HG02571 (cell line): Measurements from ENCODE around the gene NOD2.

Experiments used
- ATAC-seq: cut with Tn5 transposase; IDR thresholded peaks from one replicate; pipeline ENCODE4 v1.9.1; 2021; ENCODE audit warnings: mild to moderate bottlenecking, moderate library complexity; ENCODE audit not compliant: unreplicated experiment

Gene NOD2

DNA sequence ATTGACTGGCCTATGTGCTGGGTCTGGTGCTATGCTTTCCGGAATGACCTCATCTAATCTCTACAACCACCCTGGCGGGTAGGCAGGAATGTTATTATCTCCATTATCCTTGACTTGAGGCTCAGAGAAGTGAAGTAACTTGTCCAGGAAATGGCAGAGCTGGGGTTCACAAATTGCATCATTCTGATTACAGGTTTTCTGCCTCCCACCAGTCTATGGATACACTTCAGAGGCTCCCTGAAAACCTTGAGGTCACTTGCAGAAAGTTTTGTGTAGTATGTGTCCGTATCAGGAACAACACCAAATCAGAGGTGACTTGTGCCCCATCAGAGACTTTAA, 19.1 kb downstream of the NOD2 start:
- ATAC-seq: no peak

DNA sequence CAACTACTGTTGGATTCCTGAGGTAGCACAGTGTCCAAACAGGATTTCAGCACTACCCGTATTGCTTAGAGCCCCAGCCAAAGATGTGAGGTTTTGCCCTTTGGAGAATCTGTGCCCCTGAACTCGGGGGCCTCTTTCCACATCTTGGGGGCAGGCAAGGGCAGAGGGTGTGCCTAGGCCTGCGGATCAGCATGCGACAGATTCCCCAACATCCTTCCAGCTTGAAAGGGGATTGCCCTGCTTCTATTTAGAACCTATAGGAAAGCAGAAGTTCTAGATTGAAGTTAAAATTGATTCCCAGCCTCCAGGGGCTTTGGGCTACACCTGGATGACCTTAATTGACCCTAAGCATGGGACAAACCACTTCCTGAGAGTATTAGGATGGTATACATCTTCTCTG, 19.6 kb downstream of the NOD2 start:
- ATAC-seq: no peak

DNA sequence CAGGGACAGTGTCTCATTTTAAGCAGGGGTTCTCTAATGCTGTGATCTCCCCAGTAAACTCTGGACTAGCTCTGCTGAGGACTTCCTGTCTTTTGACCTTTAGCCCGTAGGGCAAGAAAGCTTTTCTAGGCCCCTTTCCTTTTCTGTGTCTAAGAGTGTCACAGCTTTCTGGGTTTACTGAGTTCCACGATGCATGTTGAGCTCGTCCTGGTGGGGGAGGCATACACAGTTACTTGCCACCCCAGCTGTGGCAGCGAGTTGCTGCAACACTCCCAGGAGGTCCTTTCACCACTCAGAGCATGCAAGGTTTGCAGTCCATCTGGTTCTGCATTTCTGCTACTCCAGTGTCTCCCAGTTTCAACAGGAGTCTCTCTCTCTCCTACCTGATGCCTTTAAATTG, 23.7 kb downstream of the NOD2 start:
- no peak for ATAC-seq

DNA sequence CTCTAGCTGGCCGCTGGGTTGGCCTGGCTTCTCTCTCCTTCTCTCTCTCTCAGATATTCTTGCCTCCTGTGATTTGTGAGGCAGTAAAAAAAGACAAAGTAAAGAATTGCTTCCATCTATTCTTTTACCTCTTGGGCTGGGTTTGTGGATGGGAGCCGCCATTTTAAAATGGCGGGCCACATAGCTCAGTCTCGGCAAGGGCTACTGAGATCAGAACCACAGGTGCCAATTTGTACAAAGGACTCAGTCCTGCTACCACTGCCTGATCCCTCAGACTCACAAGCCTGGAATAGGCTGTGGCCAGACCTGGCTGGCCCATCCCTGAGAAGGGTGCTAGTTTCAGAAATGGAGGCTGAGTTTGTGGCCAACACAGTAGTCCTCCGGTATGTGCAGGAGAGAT, 24.1 kb downstream of the NOD2 start:
- no peak for ATAC-seq

DNA sequence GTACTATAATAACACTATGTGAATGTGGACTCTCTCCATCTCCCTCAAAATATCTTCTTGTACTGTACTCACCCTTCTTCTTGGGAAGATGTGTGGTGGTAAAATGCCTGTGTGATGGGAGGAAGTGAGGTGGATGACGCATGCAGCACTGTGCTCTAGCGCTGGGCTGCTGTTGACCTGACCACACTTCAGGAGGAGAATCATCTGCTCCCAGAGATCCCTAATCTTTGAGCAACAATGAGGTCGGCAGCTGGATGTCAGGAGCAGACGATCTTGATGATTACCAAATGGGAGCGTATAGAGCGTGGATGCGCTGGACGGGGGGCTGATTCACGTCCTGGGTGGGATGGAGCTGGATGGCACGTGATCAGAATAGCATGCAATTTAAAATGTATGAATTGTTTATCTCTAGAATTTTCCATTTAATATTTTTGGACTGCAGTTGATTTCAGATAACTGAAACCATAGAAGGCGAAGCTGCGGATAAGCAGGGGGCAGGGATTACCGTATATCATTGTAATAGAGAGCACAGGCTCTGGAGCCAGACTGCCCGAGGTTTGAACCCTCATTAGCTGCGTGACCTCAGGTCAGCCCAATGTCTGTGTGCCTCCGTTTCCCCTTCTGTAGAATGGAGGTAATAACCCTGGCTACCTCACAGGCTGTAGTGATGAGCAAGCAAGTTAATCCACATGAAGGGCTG, 24.8 kb downstream of the NOD2 start:
- ATAC-seq: no peak

DNA sequence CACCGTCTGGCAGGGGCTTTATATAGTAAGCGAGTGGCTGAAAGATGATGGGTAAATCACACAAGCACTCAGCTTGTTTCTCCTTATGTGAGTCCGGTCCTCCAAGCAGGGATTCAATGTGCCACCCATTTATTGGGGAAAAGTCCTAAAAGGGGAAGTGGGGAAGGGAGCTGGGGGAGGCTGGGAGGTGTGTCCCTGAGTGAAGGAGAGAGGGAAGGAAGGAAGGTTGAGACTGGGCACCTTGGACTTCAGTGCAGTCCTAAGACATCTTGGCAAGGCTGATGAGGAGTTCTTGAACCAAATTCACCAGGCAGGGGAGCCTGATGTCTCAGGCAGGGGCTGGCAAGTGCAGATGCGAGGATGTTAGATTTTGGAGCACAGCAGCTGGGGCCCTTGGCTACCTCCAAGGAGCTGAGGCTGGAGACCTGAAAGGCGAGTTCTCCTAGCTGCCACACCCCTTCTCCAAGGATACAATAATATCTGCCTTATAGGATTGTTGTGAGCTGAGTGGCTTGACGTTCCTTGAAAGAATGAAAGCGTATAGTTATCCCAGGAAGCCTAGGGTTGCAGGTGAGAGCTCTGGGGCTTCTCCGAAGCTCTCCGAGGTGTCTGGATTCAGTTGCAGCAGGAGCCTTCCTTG, 25.5 kb downstream of the NOD2 start:
- no peak for ATAC-seq

DNA sequence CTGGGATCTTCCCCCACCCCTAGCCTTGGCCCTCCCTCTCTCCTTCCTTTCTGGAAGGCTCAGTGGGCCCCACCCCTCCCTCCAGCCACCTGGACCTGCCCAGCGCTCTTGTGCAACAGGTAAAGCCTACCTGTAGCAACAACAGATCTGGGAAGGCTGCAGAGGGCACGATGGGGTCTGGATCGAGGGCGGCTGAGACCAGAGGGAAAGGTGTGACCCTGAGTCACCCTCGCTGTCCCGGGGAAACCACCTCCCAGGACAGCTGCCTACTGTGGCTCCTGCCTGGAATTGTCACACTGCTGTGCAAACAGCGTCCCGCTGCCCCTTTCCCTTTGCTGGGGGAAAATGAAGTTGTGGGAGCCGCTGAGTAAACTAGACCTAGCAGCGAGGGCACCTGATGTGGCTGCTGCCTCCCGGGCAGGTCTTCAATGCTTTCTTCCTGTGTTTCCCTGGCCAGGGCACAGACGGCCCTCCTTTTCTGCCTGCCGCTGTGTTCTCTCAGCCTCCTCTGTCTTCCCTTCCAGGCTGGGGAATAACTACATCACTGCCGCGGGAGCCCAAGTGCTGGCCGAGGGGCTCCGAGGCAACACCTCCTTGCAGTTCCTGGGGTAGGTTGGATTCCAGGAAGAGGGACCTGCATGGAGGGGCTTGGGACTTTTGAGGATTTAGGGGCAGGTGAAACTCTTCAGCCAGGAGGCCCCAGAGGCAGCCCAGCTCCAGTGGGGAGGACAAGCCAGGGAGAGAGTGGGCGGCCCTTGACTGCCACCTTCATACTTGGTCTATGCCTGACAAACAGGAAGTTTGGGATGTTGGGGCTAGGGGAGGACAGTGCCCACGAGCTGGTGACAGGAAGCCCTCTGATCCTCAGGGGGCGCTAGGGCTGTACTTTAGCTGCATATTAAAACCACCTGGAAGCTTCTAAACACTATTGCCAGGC, 26.3 kb downstream of the NOD2 start:
- no peak for ATAC-seq

DNA sequence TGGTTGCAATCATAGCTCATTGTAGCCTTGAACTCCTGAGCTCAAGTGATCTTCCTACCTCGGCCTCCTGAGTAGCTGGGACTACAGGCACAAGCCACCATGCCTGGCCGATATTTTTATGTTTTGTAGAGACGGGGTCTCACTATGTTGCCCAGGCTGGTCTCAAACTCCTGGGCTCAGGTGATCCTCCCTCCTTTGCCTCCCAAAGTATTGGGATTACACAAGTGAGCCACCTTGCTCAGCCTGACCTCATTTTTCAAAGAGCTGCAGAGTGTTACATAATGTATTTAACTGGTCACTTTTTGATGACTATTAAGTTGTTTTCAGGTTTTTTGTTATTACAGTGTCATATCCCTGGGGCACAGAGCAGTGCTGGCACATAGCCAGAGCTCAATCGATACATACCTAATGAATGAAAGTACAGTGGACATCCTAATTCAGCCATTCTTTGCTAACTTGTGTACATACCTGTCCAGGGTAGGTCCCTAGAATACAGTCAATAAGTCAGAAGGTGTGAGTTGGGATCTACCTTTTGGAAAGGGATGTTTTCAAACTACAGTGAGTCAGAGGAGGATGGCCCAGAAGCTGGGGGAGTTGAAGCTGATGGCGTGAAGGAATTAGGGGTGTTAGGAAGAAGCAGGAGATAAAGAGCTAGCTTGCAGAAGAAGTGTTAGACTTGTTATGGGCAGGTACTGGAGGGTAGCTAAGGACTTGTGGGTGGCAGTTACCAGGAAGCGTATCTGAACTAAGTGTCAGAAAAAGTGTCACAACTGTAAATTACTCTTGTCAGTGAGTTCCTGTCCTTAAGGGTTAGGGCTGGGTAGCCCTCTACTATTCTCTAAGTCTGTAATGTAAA, 28.4 kb downstream of the NOD2 start:
- ATAC-seq: no peak

DNA sequence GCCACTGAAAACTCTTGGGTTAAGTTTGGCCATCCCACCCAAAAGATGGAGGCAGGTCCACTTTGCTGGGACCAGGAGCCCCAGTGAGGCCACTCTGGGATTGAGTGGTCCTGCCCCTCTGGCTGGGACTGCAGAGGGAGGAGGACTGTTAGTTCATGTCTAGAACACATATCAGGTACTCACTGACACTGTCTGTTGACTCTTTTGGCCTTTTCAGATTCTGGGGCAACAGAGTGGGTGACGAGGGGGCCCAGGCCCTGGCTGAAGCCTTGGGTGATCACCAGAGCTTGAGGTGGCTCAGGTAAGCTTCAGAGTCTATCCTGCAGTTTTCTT, 29.0 kb downstream of the NOD2 start:
- no peak for ATAC-seq

DNA sequence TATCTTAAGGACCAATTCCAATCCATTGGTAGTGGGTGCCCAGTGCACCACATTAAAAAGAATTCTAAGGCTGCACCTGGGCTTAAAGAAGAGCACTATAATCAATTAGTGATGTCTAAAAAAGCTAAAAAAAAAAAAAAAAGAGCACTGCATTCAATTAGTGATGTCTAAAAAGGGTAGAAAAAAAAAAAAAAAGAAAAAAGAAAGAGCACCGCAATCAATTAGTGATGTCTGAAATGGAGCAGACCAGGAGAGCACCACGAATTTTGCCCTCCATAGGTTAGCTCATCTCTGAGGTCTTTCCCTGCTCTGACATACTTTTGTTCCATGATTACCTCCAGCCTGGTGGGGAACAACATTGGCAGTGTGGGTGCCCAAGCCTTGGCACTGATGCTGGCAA, 29.6 kb downstream of the NOD2 start:
- ATAC-seq: no peak

DNA sequence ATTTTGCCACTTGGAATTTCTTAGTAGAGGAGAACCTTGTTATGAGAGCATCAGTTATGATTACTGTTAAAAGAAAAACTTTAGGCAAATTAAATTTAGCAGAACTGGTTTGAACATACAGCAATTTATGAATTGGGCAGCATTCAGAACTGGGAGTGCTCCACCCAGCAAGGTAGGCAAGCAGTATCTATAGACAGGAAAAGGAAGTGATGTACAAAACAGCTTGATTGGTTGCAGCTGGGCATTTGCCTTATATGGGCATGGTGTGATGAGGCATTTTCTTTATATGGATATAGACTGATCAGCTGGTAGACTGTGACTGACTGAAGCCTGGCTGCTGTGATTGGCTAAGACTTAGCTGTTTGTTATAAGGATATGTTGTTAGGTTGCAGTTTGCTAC, 30.9 kb downstream of the NOD2 start:
- ATAC-seq: no peak

DNA sequence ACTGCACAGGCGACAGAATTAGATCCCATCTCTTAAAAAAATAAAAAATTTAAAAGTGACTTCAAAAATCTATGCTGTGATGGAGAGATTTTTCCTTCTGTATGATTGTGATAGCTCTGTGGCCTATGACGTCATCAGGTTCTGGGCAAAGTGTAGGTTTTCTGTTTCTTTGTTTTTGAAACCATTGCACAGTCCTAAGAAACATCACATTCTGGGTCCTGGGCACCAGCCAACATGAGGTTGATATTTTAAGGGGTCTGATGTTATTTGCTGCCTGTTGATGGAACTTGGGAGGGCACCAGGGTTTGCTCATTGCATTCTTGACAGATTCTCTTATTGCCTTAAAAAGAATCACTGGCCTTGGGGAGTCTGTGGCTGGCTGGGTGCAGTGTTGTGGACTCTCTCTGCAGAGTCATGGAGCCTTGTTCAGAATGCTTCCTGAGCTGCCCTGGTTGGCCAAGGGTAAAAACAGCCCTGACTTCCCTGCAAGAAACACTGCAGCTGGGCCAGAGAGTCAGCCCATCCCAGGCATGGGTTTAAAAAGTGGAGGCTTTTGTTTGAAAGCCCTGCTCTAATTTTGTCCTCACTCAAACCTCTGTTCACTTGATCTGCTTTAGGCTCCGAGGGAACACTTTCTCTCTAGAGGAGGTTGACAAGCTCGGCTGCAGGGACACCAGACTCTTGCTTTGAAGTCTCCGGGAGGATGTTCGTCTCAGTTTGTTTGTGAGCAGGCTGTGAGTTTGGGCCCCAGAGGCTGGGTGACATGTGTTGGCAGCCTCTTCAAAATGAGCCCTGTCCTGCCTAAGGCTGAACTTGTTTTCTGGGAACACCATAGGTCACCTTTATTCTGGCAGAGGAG, 38.0 kb downstream of the NOD2 start:
- ATAC-seq: no peak

DNA sequence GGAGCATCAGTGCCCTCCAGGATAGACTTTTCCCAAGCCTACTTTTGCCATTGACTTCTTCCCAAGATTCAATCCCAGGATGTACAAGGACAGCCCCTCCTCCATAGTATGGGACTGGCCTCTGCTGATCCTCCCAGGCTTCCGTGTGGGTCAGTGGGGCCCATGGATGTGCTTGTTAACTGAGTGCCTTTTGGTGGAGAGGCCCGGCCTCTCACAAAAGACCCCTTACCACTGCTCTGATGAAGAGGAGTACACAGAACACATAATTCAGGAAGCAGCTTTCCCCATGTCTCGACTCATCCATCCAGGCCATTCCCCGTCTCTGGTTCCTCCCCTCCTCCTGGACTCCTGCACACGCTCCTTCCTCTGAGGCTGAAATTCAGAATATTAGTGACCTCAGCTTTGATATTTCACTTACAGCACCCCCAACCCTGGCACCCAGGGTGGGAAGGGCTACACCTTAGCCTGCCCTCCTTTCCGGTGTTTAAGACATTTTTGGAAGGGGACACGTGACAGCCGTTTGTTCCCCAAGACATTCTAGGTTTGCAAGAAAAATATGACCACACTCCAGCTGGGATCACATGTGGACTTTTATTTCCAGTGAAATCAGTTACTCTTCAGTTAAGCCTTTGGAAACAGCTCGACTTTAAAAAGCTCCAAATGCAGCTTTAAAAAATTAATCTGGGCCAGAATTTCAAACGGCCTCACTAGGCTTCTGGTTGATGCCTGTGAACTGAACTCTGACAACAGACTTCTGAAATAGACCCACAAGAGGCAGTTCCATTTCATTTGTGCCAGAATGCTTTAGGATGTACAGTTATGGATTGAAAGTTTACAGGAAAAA, 38.8 kb downstream of the NOD2 start:
- ATAC-seq: no peak

DNA sequence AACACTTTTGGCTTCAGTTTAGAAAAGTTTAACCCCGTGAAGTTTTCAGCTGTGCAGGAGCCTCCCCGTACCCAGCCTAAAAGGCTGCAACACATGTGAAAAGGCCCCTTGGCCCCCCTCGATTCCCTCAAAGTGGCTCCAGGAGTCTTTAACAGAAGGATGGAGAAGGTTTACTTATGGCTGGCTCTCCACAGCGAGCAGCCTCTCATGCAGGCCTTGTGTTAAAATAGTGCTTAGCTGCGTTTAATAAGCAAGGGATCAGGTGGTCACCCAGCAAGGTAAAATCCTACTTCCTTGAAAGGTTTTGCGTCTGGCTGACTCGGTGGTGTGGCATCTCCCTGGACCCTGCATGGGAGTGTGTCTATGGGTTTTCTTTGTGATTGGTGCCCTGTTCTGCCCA, 40.1 kb downstream of the NOD2 start:
- ATAC-seq: no peak

DNA sequence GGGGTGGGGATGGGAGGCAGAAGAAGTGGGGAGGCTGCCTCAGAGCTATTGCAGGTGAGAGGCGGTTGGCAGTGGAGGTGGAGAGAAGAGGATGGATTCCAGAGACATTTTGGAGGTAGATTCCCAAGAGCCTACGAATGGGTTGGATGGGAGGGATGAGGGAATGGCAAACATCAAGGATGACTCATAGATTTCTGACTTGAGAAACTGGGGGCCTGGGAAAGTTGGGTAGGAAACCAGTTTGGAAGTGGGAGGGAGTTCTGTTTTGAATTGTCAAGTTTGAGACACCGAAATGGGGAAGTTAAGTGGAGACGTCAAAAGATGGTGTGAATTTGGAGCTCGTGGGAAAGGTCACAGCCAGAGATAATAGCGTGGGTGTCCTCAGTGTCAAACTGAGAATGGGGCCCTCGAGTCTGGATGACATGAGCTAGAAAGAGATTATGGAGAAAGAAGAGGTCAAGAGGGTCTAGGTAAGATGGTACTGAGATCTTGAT, 42.3 kb downstream of the NOD2 start:
- ATAC-seq: no peak

DNA sequence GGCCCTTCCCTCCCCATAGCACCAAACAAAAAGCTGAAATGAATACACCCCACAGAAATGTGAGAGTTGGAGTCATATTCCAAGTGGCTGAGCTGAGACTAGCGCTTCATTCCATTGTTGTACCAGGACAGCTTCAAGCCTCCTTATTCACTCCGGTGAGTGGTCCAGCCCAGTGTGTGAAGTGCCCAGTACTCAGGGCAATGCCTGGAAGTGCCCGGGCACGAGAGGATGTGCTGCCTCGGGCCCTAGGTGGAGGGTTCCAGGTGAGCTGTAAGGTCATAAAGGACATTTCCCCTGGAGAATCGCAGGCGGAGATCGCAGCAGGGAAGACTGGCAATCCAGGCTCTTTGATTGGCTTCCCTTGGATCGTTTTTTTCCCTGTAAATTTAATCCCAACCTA, 43.0 kb downstream of the NOD2 start:
- no peak for ATAC-seq

DNA sequence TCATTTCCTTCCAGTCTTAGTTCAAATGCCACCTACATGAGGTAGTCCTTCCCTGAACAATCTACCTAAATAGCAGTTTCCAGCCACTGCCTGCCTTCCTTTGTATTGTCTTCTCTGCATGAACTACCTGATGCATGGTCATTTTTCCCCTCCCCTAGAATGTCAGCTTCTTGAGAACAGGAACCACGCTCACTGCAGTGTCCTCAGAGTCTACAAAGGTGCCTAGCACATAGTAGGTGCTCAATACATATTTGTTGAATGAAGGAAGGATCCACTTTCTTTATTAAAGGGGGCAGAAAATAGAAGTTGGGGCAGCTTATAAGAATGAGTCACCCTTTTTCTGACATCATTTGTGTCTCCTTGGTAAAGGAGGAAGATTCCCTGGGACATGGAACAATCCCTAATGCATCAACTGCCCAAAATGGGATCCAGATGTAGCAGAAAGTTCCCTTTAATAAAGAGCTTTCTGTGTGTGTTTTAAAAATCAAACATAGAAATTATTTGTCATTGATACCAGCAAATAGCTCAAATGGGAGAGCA, 44.1 kb downstream of the NOD2 start:
- ATAC-seq: no peak

DNA sequence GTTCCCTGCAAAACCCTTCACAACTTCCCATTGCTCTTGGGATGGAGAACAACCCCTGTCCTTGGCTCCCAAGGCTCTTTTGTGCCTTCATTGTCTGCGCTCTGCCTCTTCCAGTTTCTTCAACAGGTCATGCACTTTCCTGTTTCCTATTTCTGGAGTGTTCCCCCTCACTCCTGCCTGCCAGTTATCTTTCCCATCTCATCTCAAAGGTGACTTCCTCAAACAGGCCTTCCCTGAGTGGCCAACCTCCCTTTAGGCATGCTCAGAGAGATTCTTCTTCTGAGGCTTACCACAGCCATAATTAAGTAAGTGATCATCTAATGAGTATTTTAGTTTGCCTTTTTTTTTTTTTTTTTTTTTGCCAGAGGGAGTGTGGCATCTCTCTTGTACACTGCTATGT, 45.6 kb downstream of the NOD2 start:
- no peak for ATAC-seq

DNA sequence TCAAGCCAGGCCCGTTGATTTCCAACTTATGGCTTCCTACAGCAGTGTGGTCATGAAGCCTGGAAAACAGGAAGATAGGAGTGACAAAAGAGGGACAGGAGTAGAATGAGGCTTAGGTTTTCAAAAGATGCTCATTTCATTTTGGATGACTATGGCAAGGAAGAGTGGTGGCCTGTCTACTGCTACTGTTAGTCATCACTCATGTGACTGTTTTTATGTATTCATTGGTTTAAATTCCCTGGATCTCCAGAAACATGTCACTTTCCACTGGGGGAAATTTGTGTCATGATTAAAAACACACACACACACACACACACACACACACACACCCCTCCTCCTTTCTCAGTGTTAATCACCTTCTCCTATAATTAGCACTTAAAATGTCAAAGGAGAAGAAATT, 47.3 kb downstream of the NOD2 start:
- ATAC-seq: no peak
